HEK293 (cell line): ENCODE results near the gene ECT2L.

Experiments
- BCL11A ChIP-seq: fragments of 450-650 bp; formaldehyde crosslinking; IDR thresholded peaks from 2 replicates; pipeline ENCODE4 v1.5.1; 2016; ENCODE audit warnings: low read depth, missing biosample characterization, missing genetic modification characterization
- FEZF1 ChIP-seq: fragments of 450-650 bp; formaldehyde crosslinking; IDR thresholded peaks from 2 replicates; pipeline ENCODE4 v1.5.1; 2016; ENCODE audit warnings: missing biosample characterization, missing genetic modification characterization
- GLI2 ChIP-seq: fragments of 450-650 bp; formaldehyde crosslinking; IDR thresholded peaks from 2 replicates; pipeline ENCODE4; 2017; ENCODE audit warnings: missing biosample characterization, missing genetic modification characterization, low read depth, borderline replicate concordance
- MEIS1 ChIP-seq: sonication (generic); formaldehyde crosslinking; IDR thresholded peaks from 2 replicates; pipeline ENCODE4 v1.8.1; 2022; ENCODE audit warnings: missing genetic modification reagents, mild to moderate bottlenecking, borderline replicate concordance
- OSR2 ChIP-seq: fragments of 450-650 bp; formaldehyde crosslinking; IDR thresholded peaks from 2 replicates; pipeline ENCODE4 v1.5.1; 2016; ENCODE audit warnings: missing biosample characterization, missing genetic modification characterization
- RBAK ChIP-seq: fragments of 450-650 bp; formaldehyde crosslinking; IDR thresholded peaks from 2 replicates; pipeline ENCODE4 v1.5.1; 2016; ENCODE audit warnings: missing biosample characterization, missing genetic modification characterization
- SCRT2 ChIP-seq: fragments of 450-650 bp; formaldehyde crosslinking; IDR thresholded peaks from 2 replicates; pipeline ENCODE4 v1.5.1; 2016; ENCODE audit warnings: missing biosample characterization, missing genetic modification characterization
- SP2 ChIP-seq: fragments of 450-650 bp; formaldehyde crosslinking; IDR thresholded peaks from 2 replicates; pipeline ENCODE4 v1.5.1; 2016; ENCODE audit warnings: missing biosample characterization, missing genetic modification characterization
- TCF7L2 ChIP-seq: IDR thresholded peaks from 2 replicates; pipeline ENCODE4 v1.6.1; 2011; ENCODE audit warnings: low read depth, mild to moderate bottlenecking, inconsistent platforms, low read length, moderate library complexity, borderline replicate concordance
- ZFP37 ChIP-seq: fragments of 450-650 bp; formaldehyde crosslinking; IDR thresholded peaks from 2 replicates; pipeline ENCODE4 v1.5.1; 2016; ENCODE audit warnings: missing biosample characterization, missing genetic modification characterization
- ZFP69B ChIP-seq: fragments of 450-650 bp; formaldehyde crosslinking; IDR thresholded peaks from 2 replicates; pipeline ENCODE4 v1.5.1; 2016; ENCODE audit warnings: missing biosample characterization, missing genetic modification characterization
- ZNF114 ChIP-seq: fragments of 450-650 bp; formaldehyde crosslinking; IDR thresholded peaks from 2 replicates; pipeline ENCODE4 v1.5.0; 2017; ENCODE audit warnings: missing biosample characterization, missing genetic modification characterization
- ZNF175 ChIP-seq: fragments of 450-650 bp; formaldehyde crosslinking; IDR thresholded peaks from 2 replicates; pipeline ENCODE4 v1.5.1; 2016; ENCODE audit warnings: missing biosample characterization, missing genetic modification characterization
- ZNF214 ChIP-seq: fragments of 450-650 bp; formaldehyde crosslinking; IDR thresholded peaks from 2 replicates; pipeline ENCODE4 v1.5.1; 2017; ENCODE audit warnings: missing biosample characterization, mild to moderate bottlenecking, missing genetic modification characterization, borderline replicate concordance
- ZNF362 ChIP-seq: fragments of 450-650 bp; formaldehyde crosslinking; IDR thresholded peaks from 2 replicates; pipeline ENCODE4 v1.5.1; 2016; ENCODE audit warnings: missing biosample characterization, missing genetic modification characterization
- ZNF37A ChIP-seq: fragments of 450-650 bp; IDR thresholded peaks from 2 replicates; pipeline ENCODE4 v1.5.1; 2018; ENCODE audit warnings: missing biosample characterization, missing genetic modification characterization
- ZNF473 ChIP-seq: fragments of 450-650 bp; formaldehyde crosslinking; IDR thresholded peaks from 2 replicates; pipeline ENCODE4 v1.5.1; 2017; ENCODE audit warnings: missing biosample characterization, missing genetic modification characterization
- ZNF596 ChIP-seq: fragments of 450-650 bp; IDR thresholded peaks from 2 replicates; pipeline ENCODE4 v1.5.0; 2018; ENCODE audit warnings: missing biosample characterization, mild to moderate bottlenecking, missing genetic modification characterization, moderate library complexity
- ZNF600 ChIP-seq: fragments of 450-650 bp; formaldehyde crosslinking; IDR thresholded peaks from 2 replicates; pipeline ENCODE4 v1.5.1; 2016; ENCODE audit warnings: missing biosample characterization, missing genetic modification characterization
- ZNF621 ChIP-seq: fragments of 450-650 bp; formaldehyde crosslinking; IDR thresholded peaks from 2 replicates; pipeline ENCODE4 v1.5.1; 2017; ENCODE audit warnings: missing biosample characterization, missing genetic modification characterization
- ZNF747 ChIP-seq: fragments of 450-650 bp; formaldehyde crosslinking; IDR thresholded peaks from 2 replicates; pipeline ENCODE4 v1.5.1; 2016; ENCODE audit warnings: missing biosample characterization, missing genetic modification characterization
- ZNF791 ChIP-seq: fragments of 450-650 bp; formaldehyde crosslinking; IDR thresholded peaks from 2 replicates; pipeline ENCODE4 v1.5.1; 2016; ENCODE audit warnings: missing biosample characterization, missing genetic modification characterization
- ZSCAN5A ChIP-seq: fragments of 450-650 bp; formaldehyde crosslinking; IDR thresholded peaks from 2 replicates; pipeline ENCODE4 v1.5.1; 2016; ENCODE audit warnings: missing biosample characterization, missing genetic modification characterization
- TF ChIP-seq, protein P1 (sequence below): fragments of 450-650 bp; formaldehyde crosslinking; IDR thresholded peaks from 2 replicates; pipeline ENCODE4 v1.5.1; 2016; ENCODE audit warnings: missing biosample characterization, missing genetic modification characterization
- TF ChIP-seq, protein P2 (sequence below): fragments of 450-650 bp; formaldehyde crosslinking; conservative IDR thresholded peaks from 2 replicates; pipeline ENCODE4 v1.5.1; 2016; ENCODE audit warnings: low read depth, missing biosample characterization, missing genetic modification characterization
- TF ChIP-seq, protein P3 (sequence below): fragments of 450-650 bp; formaldehyde crosslinking; IDR thresholded peaks from 2 replicates; pipeline ENCODE4 v1.5.1; 2016; ENCODE audit warnings: missing biosample characterization, missing genetic modification characterization
- TF ChIP-seq, protein P4 (sequence below): fragments of 450-650 bp; formaldehyde crosslinking; IDR thresholded peaks from 2 replicates; pipeline ENCODE4 v1.5.1; 2016; ENCODE audit warnings: missing biosample characterization, missing genetic modification characterization, borderline replicate concordance

ECT2L gene

DNA sequence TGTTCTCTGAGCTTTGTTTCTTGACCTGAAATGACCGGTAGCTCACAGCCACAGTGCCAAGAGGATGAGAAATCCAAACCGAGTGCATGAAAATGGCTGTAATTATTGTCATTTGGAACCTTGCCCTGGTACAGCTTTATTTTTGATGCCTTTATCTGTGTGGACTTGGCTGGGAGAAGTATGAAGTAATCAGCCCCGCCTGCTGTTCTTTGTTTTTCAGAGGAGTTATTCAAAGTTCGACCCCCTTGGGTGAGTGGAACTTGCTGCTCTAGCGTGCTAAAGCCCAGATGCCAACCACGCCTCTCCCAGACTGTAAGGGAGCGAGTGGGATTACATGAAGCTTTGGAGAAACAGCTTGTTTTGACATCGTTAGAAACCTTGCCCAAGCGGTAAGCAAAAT lies 48.3 kb downstream of the ECT2L start (continued):
- TF ChIP-seq GLI2 (tag by site-specific recombination) (no peak), ZFP69B (no peak), SP2 (tag by site-specific recombination) (no peak), ZNF214 (tag by site-specific recombination) (no peak), FEZF1 (tag by site-specific recombination) (peak; percentile 34; the same call in 1 of the 2 replicates), ZNF747 (no peak), ZNF600 (tag by site-specific recombination) (0 out of 2 replicates have a peak, but pooled peaks have one; percentile 25), ZNF621 (tag by site-specific recombination) (no peak), ZNF596 (tag by site-specific recombination) (no peak), ZSCAN5A (tag by site-specific recombination) (no peak), BCL11A (tag by site-specific recombination) (no peak), ZNF37A (no peak), ZNF473 (tag by site-specific recombination) (no peak), ZNF791 (tag by site-specific recombination) (no peak), SCRT2 (tag by site-specific recombination) (no peak), ZFP37 (no peak), ZNF362 (tag by site-specific recombination) (no peak), OSR2 (tag by site-specific recombination) (no peak), TCF7L2 (no peak), RBAK (tag by site-specific recombination) (no peak), MEIS1 (CRISPR knock-in tag) (no peak), ZNF175 (tag by site-specific recombination) (no peak), ZNF114 (tag by site-specific recombination) (no peak)
- TF ChIP-seq, protein P1, sequence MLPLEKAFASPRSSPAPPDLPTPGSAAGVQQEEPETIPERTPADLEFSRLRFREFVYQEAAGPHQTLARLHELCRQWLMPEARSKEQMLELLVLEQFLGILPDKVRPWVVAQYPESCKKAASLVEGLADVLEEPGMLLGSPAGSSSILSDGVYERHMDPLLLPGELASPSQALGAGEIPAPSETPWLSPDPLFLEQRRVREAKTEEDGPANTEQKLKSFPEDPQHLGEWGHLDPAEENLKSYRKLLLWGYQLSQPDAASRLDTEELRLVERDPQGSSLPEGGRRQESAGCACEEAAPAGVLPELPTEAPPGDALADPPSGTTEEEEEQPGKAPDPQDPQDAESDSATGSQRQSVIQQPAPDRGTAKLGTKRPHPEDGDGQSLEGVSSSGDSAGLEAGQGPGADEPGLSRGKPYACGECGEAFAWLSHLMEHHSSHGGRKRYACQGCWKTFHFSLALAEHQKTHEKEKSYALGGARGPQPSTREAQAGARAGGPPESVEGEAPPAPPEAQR: no peak
- TF ChIP-seq, protein P2, sequence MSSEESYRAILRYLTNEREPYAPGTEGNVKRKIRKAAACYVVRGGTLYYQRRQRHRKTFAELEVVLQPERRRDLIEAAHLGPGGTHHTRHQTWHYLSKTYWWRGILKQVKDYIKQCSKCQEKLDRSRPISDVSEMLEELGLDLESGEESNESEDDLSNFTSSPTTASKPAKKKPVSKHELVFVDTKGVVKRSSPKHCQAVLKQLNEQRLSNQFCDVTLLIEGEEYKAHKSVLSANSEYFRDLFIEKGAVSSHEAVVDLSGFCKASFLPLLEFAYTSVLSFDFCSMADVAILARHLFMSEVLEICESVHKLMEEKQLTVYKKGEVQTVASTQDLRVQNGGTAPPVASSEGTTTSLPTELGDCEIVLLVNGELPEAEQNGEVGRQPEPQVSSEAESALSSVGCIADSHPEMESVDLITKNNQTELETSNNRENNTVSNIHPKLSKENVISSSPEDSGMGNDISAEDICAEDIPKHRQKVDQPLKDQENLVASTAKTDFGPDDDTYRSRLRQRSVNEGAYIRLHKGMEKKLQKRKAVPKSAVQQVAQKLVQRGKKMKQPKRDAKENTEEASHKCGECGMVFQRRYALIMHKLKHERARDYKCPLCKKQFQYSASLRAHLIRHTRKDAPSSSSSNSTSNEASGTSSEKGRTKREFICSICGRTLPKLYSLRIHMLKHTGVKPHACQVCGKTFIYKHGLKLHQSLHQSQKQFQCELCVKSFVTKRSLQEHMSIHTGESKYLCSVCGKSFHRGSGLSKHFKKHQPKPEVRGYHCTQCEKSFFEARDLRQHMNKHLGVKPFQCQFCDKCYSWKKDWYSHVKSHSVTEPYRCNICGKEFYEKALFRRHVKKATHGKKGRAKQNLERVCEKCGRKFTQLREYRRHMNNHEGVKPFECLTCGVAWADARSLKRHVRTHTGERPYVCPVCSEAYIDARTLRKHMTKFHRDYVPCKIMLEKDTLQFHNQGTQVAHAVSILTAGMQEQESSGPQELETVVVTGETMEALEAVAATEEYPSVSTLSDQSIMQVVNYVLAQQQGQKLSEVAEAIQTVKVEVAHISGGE (tag by site-specific recombination): no peak
- TF ChIP-seq, protein P3, sequence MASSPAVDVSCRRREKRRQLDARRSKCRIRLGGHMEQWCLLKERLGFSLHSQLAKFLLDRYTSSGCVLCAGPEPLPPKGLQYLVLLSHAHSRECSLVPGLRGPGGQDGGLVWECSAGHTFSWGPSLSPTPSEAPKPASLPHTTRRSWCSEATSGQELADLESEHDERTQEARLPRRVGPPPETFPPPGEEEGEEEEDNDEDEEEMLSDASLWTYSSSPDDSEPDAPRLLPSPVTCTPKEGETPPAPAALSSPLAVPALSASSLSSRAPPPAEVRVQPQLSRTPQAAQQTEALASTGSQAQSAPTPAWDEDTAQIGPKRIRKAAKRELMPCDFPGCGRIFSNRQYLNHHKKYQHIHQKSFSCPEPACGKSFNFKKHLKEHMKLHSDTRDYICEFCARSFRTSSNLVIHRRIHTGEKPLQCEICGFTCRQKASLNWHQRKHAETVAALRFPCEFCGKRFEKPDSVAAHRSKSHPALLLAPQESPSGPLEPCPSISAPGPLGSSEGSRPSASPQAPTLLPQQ (tag by site-specific recombination): peak; percentile 16; the same call in 1 of the 2 replicates
- TF ChIP-seq, protein P4, sequence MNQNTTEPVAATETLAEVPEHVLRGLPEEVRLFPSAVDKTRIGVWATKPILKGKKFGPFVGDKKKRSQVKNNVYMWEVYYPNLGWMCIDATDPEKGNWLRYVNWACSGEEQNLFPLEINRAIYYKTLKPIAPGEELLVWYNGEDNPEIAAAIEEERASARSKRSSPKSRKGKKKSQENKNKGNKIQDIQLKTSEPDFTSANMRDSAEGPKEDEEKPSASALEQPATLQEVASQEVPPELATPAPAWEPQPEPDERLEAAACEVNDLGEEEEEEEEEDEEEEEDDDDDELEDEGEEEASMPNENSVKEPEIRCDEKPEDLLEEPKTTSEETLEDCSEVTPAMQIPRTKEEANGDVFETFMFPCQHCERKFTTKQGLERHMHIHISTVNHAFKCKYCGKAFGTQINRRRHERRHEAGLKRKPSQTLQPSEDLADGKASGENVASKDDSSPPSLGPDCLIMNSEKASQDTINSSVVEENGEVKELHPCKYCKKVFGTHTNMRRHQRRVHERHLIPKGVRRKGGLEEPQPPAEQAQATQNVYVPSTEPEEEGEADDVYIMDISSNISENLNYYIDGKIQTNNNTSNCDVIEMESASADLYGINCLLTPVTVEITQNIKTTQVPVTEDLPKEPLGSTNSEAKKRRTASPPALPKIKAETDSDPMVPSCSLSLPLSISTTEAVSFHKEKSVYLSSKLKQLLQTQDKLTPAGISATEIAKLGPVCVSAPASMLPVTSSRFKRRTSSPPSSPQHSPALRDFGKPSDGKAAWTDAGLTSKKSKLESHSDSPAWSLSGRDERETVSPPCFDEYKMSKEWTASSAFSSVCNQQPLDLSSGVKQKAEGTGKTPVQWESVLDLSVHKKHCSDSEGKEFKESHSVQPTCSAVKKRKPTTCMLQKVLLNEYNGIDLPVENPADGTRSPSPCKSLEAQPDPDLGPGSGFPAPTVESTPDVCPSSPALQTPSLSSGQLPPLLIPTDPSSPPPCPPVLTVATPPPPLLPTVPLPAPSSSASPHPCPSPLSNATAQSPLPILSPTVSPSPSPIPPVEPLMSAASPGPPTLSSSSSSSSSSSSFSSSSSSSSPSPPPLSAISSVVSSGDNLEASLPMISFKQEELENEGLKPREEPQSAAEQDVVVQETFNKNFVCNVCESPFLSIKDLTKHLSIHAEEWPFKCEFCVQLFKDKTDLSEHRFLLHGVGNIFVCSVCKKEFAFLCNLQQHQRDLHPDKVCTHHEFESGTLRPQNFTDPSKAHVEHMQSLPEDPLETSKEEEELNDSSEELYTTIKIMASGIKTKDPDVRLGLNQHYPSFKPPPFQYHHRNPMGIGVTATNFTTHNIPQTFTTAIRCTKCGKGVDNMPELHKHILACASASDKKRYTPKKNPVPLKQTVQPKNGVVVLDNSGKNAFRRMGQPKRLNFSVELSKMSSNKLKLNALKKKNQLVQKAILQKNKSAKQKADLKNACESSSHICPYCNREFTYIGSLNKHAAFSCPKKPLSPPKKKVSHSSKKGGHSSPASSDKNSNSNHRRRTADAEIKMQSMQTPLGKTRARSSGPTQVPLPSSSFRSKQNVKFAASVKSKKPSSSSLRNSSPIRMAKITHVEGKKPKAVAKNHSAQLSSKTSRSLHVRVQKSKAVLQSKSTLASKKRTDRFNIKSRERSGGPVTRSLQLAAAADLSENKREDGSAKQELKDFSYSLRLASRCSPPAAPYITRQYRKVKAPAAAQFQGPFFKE (tag by site-specific recombination): no peak
